HG03060 (cell line): Measurements from ENCODE around the gene THOC7.

ENCODE experiments used
- ATAC-seq: cut with Tn5 transposase; IDR thresholded peaks from one replicate; pipeline ENCODE4 v1.9.1; 2021; ENCODE audit warnings: low read depth, moderate number of reproducible peaks; ENCODE audit not compliant: unreplicated experiment

Gene THOC7

GRCh38 chr3:63847718-63848450 is 15.7 kb downstream of the THOC7 start:
- ATAC-seq: no peak

DNA sequence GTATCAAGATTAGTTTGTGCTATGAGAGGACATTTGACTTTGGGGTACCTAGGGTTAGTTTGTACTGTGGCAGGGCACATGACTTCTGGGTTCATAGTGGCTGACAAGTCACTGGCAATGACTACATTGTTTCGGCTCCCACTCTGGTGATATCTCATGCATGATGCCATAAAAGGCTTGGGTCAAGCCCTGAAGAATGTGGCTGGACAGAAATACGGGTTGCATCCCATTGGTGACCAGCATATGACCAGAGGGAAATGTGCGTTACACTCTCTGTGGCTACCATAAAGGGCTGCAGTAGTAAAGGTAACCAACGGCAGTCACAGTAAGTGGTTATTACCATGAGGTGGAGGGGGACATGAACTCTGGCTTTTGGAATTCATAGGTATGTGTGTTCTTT is 18.4 kb downstream of the THOC7 start:
- ATAC-seq: no peak

DNA sequence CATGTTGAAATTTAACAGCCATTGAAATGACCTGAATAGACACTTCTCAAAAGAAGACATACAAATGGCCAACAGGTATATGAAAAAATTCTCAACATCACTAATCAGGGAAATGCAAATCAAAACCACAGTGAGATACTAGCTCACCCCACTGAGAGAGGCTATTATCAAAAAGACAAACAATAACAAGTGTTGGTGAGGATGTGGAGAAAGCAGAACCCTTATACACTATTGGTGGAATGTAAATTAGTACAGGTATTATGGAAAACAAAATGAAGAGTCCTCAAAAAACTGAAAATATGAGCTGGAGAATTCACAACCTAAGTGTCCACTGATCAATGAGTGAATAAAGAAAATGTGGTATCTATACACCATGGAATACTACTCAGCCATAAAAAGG is 21.5 kb downstream of the THOC7 start:
- no peak for ATAC-seq

GRCh38 chr3:63841704-63842103 is 21.9 kb downstream of the THOC7 start:
- no peak for ATAC-seq

DNA sequence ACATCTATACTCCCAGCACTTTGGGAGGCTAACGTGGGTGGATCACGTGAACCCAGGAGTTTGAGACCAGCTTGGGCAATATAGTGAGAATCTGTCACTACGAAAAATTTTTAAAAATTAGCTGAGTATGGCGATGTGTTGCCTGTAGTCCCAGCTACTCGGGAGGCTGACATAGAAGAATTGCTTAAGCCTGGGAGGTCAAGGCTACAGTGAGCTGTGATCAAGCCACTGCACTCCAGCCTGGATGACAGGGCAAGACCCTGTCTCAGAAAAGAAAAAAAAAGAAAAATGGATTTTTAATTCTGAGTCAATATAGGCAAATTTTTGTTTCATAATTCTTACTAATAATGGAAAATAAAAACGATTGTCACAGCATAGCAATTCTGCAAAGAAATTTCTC is 31.2 kb downstream of the THOC7 start:
- no peak for ATAC-seq

GRCh38 chr3:63830526-63830925 is 33.1 kb downstream of the THOC7 start:
- no peak for ATAC-seq

DNA sequence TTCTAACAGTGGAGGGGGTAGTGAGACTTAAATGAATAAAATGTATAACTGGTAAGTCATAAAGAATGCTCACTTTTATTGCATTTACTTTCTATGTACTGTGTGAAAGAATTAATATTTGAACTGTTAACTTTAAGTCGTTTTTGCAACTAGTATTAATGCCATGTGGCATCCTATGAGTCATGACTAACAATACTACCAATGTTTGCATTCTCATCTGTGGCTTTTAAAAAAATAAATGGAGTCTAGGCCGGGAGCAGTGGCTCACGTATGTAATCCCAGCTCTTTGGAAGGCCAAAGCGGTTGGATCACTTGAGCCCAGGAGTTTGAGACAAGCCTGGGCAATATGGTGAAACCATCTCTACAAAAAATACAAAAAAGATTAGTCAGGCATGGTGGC is 39.3 kb downstream of the THOC7 start:
- ATAC-seq: no peak

DNA sequence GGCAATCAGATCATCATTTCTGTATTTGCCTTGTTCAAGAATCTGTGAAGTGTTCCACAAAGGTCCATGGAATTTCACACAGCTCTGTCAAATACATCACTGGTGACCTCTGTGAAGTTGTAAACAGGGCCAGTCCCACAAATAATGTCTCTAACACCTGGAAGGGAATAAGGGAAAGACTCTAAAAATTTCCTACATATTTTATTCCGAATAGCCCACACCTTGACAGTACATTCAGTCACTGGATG is 44.5 kb downstream of the THOC7 start, which contains the start of gene C3orf49:
C3orf49 (plus strand) TSS at position 149 of the 248 bp plus-strand sequence. CDS start 173 bp downstream, outside the sequence.
- no peak for ATAC-seq

DNA sequence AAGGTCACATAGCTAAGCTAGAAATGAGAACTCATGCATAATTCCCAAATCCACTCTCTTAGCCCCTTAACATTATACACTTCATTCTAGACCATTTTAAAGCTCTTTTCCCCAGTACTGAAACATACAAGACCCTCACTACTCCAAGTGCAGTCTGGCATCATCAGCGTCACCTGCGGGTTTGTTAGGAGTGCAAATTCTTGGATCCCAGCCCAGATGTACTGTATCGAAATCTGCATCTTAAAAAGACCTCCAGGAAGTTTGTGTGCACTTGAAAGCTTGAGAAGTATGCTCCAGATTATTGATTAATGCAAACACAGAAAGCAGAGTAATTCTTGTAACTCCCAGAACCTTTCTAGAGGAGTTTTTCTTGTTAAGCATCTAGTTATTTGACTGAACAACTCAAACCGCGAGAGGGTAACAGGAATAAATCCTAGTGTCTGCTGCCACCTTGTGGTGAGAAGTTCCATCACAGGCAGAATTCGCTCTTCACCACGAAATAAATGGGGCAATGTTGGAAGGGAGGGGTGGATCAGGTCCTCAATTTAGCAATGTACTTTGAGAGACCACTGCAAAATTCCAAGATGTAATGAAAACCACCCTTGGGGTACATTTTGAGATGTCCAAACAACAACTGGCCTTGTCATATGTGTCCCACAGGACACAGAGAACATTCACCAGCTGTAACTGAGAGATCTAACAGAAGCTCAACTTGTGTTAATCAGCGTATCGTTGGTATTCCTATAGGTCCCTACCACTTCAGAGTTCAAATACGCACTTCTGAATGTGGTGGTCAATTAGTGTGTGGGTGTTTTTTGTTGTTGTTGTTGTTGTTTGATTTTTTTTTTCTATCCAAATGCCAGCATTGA is 45.1 kb downstream of the THOC7 start:
- ATAC-seq: peak; percentile 58

DNA sequence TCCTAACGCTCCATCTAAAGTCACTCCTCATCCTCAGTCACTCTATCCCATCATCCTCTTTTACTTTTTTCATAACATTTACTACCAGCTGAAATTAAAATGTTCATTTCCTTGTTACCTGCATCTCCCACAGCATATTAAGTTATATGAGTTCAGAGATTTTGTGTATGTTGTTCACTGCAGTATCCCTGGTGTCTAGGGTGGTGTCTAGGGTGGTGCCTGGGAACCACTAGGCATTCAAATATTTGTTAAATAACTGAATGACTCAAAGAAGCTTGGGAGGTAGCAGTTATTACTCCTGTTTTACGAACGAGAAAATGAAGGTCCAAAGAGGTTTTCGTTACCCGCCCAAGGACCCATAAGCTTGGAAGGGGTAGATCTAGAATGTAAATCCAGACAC is 46.4 kb downstream of the THOC7 start:
- no peak for ATAC-seq

DNA sequence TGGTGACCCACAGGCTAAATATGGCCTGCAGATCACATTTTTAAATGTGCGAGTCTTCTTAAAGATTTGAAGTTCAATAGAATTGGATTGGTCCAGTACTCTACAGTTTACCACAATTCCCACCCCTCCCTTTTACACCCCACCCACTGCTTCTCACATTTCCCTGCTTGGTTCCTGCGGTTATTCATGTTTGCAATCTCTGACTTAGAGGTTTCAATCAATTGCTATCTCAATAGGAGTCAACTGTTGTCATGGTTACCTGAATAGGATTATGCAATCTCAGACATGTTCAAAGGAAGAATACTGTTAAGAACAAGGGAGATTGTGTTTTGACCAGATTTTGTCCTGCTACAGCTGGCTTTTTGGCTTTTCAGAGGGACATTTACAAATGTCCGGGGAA is 49.4 kb downstream of the THOC7 start:
- ATAC-seq: no peak

DNA sequence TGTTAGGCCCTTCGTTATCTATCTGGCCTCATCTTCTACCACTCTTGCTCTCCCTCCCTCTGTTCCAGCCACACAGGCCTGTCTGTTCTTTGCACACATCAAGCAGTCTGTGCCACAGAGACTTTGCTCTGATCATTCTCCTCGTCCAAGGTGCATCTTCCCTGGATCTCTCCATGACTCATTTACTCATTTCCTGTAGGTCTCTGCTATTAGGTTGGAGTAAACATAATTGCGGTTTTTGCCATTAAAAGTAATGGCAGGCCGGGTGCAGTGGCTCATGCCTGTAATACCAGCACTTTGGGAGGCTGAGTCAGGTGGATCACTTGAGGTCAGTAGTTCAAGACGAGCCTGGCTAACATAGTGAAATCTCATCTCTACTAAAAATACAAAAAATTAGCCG is 54.0 kb downstream of the THOC7 start:
- no peak for ATAC-seq

DNA sequence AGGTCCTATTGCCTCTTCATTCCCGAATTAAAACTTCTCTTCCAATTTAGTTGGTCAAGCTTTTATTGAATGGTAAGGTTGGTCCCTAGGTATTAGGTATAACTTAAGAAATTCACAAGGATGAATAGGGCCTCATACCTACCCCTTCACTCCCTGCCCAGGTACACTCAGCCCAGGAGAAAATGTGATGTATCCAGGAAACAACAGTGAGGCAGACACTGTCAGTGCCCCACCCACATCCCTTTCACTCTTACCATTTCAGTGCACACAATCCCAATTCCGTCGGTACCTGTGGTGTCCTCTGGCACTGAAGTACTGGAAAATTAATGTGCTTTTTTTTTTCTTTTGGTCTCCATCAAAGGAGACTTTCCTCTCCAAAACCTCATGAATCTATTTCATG is 55.0 kb downstream of the THOC7 start:
- ATAC-seq: no peak

GRCh38 chr3:63807961-63808565 is 55.5 kb downstream of the THOC7 start:
- ATAC-seq: no peak

DNA sequence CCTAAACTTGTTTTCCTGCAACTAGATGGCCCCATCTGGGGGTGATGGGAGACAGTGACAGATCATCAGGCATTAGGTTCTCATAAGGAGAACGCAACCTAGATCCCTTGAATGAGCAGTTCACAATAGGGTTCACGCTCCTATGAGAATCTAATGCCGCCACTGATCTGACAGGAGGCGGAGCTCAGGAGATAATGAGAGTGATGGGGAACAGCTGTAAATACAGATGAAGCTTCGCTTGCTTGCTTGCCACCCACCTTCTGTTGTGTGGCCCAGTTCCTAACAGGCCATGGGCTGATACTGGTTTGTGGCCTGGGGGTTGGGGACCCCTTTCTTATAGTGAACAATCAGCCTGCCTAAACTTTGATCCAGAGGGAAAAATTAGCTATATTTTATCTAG is 59.7 kb downstream of the THOC7 start:
- no peak for ATAC-seq

DNA sequence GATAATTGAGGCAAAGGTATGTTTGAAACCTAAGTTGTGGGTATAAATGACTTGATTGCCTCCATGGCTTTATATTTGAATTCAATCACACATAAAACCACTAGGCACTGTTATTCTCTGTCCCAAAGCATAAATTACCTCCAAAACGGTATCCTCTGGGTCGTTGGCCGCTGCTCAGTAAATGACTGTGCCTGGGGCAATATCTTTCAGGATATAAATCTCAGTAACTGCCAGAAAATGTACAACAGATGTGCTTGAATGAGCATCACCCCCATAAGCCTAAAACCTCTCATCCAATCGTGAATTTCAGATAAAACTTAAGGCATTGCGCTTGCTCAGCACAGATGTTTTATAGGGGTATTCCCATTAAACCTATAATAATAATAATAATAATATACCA is 63.5 kb downstream of the THOC7 start:
- no peak for ATAC-seq

GRCh38 chr3:63798949-63799348 is 64.7 kb downstream of the THOC7 start:
- no peak for ATAC-seq

GRCh38 chr3:63798544-63798943 is 65.1 kb downstream of the THOC7 start:
- ATAC-seq: no peak

DNA sequence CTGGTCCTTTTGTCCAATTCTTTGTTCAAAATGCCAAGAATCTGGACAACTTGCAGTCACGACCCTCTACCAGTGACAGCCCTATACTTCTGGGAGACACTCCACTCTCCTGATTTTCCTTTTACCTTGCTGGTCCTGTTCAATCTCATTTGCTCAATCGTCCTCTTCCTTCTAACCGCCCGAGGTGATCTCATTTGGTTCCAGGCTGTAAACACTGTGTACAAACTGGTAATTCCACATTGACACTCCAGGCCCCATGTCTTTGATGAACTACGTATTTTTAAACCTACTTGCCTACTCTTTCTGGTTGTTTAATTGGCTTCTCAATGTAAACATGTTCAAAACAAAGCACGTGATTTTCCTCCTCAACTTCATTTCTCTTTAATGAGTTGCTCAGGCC is 68.2 kb downstream of the THOC7 start:
- ATAC-seq: no peak

GRCh38 chr3:63791974-63792373 is 71.6 kb downstream of the THOC7 start:
- ATAC-seq: no peak
